Measurements from ENCODE around the gene MRM2.
"Not testable (repeated sequence)": the region's sequence is repeated elsewhere in the genome, so short reads cannot be mapped to it uniquely, and the experiment has no call there.

MRM2 gene

GRCh38 chr7:2271273-2272026, 29.4 kb upstream of the MRM2 start:
- Histone ChIP-seq H3K4me3 (ENCODE audit: low read depth in 1 of 2, low read length in 1 of 2) (no peak overlapping the region), H3K27ac (no peak overlapping the region), H3K9me3 (no peaks in the 10 kb centered on the region), H3K36me3 (peaks cover 16% of the 10 kb centered on the region), H3K4me1 (ENCODE audit: control insufficient read depth in 1 of 2, insufficient read depth in 1 of 2, low read depth in 1 of 2, low read length in 1 of 2) (no peaks in the 10 kb centered on the region), H3K27me3 (no peaks in the 10 kb centered on the region)
- TF ChIP-seq, protein P1, sequence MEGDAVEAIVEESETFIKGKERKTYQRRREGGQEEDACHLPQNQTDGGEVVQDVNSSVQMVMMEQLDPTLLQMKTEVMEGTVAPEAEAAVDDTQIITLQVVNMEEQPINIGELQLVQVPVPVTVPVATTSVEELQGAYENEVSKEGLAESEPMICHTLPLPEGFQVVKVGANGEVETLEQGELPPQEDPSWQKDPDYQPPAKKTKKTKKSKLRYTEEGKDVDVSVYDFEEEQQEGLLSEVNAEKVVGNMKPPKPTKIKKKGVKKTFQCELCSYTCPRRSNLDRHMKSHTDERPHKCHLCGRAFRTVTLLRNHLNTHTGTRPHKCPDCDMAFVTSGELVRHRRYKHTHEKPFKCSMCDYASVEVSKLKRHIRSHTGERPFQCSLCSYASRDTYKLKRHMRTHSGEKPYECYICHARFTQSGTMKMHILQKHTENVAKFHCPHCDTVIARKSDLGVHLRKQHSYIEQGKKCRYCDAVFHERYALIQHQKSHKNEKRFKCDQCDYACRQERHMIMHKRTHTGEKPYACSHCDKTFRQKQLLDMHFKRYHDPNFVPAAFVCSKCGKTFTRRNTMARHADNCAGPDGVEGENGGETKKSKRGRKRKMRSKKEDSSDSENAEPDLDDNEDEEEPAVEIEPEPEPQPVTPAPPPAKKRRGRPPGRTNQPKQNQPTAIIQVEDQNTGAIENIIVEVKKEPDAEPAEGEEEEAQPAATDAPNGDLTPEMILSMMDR (IDR thresholded peaks at IDR 0.05) = no peak

GRCh38 chr7:2270495-2270894, 28.5 kb upstream of the MRM2 start:
- H3K4me1 ChIP-seq (ENCODE audit: control insufficient read depth in 1 of 2, insufficient read depth in 1 of 2, low read depth in 1 of 2, low read length in 1 of 2) = no peaks in the 10 kb centered on the region
- peaks cover 16% of the 10 kb centered on the region for H3K36me3 ChIP-seq
- H3K9me3 ChIP-seq = no peaks in the 10 kb centered on the region
- H3K27me3 ChIP-seq = no peaks in the 10 kb centered on the region
- no peak overlapping the region for H3K4me3 ChIP-seq (ENCODE audit: low read depth in 1 of 2, low read length in 1 of 2)
- no peak overlapping the region for H3K27ac ChIP-seq
- TF ChIP-seq, protein P1 (IDR thresholded peaks at IDR 0.05) = no peak

- no peaks in the 10 kb centered on the region for H3K4me1 ChIP-seq (ENCODE audit: control insufficient read depth in 1 of 2, insufficient read depth in 1 of 2, low read depth in 1 of 2, low read length in 1 of 2)
- H3K9me3 ChIP-seq = no peaks in the 10 kb centered on the region
- H3K4me3 ChIP-seq (ENCODE audit: low read depth in 1 of 2, low read length in 1 of 2) = no peak overlapping the region
- no peak overlapping the region for H3K27ac ChIP-seq
- TF ChIP-seq, protein P1 (IDR thresholded peaks at IDR 0.05) = no peak
- H3K36me3 ChIP-seq = peaks cover 16% of the 10 kb centered on the region
- H3K27me3 ChIP-seq = no peaks in the 10 kb centered on the region
These were observed 28.0 kb upstream of the MRM2 start for GRCh38 chr7:2269991-2270460.

DNA sequence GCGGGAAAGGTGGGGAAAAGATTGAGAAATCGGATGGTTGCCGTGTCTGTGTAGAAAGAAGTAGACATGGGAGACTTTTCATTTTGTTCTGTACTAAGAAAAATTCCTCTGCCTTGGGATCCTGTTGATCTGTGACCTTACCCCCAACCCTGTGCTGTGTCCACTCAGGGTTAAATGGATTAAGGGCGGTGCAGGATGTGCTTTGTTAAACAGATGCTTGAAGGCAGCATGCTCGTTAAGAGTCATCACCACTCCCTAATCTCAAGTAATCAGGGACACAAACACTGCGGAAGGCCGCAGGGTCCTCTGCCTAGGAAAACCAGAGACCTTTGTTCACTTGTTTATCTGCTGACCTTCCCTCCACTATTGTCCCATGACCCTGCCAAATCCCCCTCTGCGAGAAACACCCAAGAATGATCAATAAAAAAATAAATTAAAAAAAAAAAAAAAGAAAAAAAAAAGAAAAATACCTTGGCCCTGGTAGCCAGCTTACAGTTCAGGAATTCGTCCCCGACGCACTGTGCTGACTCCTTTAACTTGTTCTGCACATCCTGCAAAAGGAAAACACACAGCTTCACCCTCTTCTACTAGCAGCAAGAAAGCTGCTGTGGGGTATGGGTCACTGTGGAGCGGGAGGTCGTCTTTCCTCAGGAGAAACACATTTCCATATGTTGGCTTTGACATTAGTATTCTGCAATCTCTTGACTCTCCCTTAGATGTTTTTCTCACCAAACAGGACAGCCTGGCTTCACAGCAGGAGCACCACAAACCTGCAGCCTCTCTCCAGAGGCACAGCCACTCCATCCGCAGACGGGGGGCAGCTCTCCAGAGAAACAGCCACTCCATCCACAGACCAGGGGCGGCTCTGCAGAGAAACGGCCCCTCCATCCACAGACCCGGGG, 27.3 kb upstream of the MRM2 start:
- H3K27me3 ChIP-seq; H3K4me1 ChIP-seq (ENCODE audit: control insufficient read depth in 1 of 2, insufficient read depth in 1 of 2, low read depth in 1 of 2, low read length in 1 of 2); H3K4me3 ChIP-seq (ENCODE audit: low read depth in 1 of 2, low read length in 1 of 2); H3K9me3 ChIP-seq; H3K27ac ChIP-seq; H3K36me3 ChIP-seq: not testable (repeated sequence)

DNA sequence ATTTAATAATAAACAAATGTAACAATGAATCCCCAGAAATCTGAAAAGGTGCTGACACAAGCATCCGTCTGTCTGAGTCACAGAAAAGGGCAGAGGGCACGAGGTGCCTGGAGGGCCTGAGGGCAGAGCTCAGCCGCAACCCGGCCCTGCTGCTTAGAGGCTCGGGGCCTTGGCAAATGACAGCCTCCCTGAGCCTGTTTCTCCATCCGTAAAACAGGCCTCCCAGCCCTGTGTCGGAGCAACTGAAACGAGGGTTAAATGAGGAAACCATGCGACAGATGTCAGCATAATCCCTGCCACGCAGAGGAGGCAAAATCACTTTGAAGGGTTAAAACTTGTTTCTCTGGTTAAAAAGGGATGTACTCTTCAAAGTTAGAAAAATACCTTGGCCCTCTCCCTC, 24.9 kb upstream of the MRM2 start:
- Histone ChIP-seq H3K9me3 (no peaks in the 10 kb centered on the region), H3K4me1 (ENCODE audit: control insufficient read depth in 1 of 2, insufficient read depth in 1 of 2, low read depth in 1 of 2, low read length in 1 of 2) (peaks cover 3 to 4% of the 10 kb centered on the region in 2 experiments), H3K27ac (no peak overlapping the region), H3K27me3 (no peaks in the 10 kb centered on the region), H3K4me3 (ENCODE audit: low read depth in 1 of 2, low read length in 1 of 2) (no peak overlapping the region), H3K36me3 (peaks cover 4% of the 10 kb centered on the region)
- TF ChIP-seq, protein P1 (IDR thresholded peaks at IDR 0.05) = no peak

DNA sequence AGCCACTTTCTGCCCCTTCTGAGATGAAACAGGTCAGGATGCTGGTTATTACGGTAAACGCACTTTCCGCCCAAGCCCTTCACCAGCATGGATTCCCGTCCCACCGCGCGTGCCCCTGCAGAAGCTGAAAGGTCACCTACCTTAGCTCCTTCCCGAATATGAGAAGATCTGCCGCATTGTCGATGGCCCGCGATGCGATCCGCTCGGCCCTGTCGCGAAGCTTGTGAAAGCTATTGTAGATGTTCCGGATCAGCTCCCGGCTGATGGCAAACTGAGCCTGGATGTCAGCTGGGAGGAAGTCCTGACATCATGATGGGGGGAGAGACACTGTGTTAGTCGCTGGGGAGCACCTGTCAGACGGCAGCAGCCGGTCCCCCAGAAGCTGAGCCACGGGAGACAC, 22.2 kb upstream of the MRM2 start:
- Histone ChIP-seq H3K27ac (no peak overlapping the region), H3K27me3 (no peaks in the 10 kb centered on the region), H3K4me3 (ENCODE audit: low read depth in 1 of 2, low read length in 1 of 2) (no peak overlapping the region), H3K9me3 (no peaks in the 10 kb centered on the region), H3K36me3 (no peaks in the 10 kb centered on the region), H3K4me1 (ENCODE audit: control insufficient read depth in 1 of 2, insufficient read depth in 1 of 2, low read depth in 1 of 2, low read length in 1 of 2) (peaks cover 11 to 15% of the 10 kb centered on the region in 2 experiments)
- TF ChIP-seq, protein P1 (IDR thresholded peaks at IDR 0.05) = no peak
